Measurements from ENCODE around the gene RAB23.

Gene RAB23

GRCh38 chr6:57177545-57178265, 44.4 kb downstream of the RAB23 start:
- DNase-seq: no peak

- no peak for DNase-seq
Observed at GRCh38 chr6:57174511-57174907, 47.6 kb downstream of the RAB23 start.

GRCh38 chr6:57173886-57174510, 48.1 kb downstream of the RAB23 start:
- no peak for DNase-seq

- peak; percentile 28 for DNase-seq
Observed at GRCh38 chr6:57173056-57173885, 48.8 kb downstream of the RAB23 start.

GRCh38 chr6:57172136-57173055, 49.7 kb downstream of the RAB23 start, which contains the start of gene BAG2:
Gene BAG2 (plus strand): TSS chr6:57172326. CDS start chr6:57172698, 372 bp downstream.
- DNase-seq: peak; percentile 89

- DNase-seq: no peak
Observed at GRCh38 chr6:57165080-57165479, 57.0 kb downstream of the RAB23 start.

- no peak for DNase-seq
Observed at GRCh38 chr6:57163956-57164355, 58.2 kb downstream of the RAB23 start.

- DNase-seq: no peak
Observed at GRCh38 chr6:57162516-57162915, 59.6 kb downstream of the RAB23 start.

GRCh38 chr6:57162028-57162427, 60.1 kb downstream of the RAB23 start:
- no peak for DNase-seq

- DNase-seq: no peak
Observed at GRCh38 chr6:57159127-57159526, 63.0 kb downstream of the RAB23 start.

- DNase-seq: no peak
Observed at GRCh38 chr6:57158658-57159057, 63.4 kb downstream of the RAB23 start.

GRCh38 chr6:57147955-57148858, 73.9 kb downstream of the RAB23 start:
- DNase-seq: no peak

- DNase-seq: no peak
Observed at GRCh38 chr6:57147401-57147800, 74.7 kb downstream of the RAB23 start.

- DNase-seq: no peak
Observed at GRCh38 chr6:57143690-57144089, 78.4 kb downstream of the RAB23 start.

- DNase-seq: no peak
Observed at GRCh38 chr6:57142178-57142525, 80.0 kb downstream of the RAB23 start.

GRCh38 chr6:57141451-57142177, 80.5 kb downstream of the RAB23 start:
- no peak for DNase-seq

GRCh38 chr6:57138026-57138425, 84.1 kb downstream of the RAB23 start:
- DNase-seq: no peak

GRCh38 chr6:57137350-57137749, 84.8 kb downstream of the RAB23 start:
- no peak for DNase-seq
